Measurements from ENCODE around the gene TUSC2. TPM values are rescaled to one million over a fixed set of nuclear protein-coding genes. Genes with fewer than 3 reads are reported as not detected.

TUSC2 gene, protein sequence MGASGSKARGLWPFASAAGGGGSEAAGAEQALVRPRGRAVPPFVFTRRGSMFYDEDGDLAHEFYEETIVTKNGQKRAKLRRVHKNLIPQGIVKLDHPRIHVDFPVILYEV
- total RNA-seq: 10 to 100 TPM; 10.7 to 20.1 TPM

DNA sequence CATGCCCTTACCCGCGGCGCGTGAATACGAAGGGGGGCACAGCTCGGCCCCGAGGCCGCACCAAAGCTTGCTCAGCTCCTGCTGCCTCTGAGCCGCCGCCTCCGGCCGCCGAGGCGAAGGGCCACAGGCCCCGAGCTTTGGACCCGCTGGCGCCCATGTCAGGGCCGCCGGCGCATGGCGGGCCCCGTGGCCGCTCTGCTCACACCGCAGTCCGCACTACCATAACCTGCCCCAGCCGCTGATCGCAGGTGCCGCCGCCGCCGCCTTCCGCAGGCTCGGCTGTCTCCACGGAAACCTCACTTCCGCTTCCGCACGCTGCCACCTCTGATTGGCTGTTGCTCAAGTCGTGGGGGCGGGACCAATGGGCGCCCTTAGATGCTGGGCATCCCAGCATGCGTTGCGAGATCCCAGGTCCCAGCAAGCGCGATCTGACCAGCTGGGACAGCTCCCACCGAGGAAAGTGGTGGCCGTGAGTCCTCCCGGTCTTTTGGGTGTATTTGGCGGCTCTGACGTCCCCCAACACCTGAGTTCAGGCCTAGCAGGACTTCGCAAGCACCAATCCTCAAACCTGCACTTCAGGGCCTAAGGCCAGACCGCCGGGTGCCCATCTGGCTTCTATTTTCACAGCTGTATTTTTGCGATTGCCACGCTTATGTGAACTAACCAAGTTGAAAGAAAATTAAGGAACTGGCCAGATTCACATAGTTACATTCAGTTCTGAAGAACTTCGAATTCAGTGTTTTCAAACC is at the start of gene TUSC2:
Gene TUSC2, minus strand, starts transcription at position 281 of the 749 bp plus-strand sequence. Its CDS starts 124 bp downstream, at position 157.
- Mint-ChIP-seq H3K9me3 (no peaks in the 10 kb centered on the region), H3K27ac (peak within 1 kb of the TSS; percentile 77 to 91), H3K36me3 (peaks cover 4 to 18% of the 10 kb centered on the region in 2 donors)
- peak; percentile 93 to 96 for ATAC-seq
- DNase-seq (ENCODE audit: low spot score in 2 of 2): peak; percentile 93 to 94

- Mint-ChIP-seq H3K27ac (no peak overlapping the region), H3K9me3 (no peaks in the 10 kb centered on the region), H3K36me3 (no peaks in the 10 kb centered on the region)
- ATAC-seq (peak; percentile 11 to 32), DNase-seq (ENCODE audit: low spot score in 2 of 2) (no peak)
These were observed 47.4 kb upstream of the TUSC2 start for GRCh38 chr3:50375258-50375931.

DNA sequence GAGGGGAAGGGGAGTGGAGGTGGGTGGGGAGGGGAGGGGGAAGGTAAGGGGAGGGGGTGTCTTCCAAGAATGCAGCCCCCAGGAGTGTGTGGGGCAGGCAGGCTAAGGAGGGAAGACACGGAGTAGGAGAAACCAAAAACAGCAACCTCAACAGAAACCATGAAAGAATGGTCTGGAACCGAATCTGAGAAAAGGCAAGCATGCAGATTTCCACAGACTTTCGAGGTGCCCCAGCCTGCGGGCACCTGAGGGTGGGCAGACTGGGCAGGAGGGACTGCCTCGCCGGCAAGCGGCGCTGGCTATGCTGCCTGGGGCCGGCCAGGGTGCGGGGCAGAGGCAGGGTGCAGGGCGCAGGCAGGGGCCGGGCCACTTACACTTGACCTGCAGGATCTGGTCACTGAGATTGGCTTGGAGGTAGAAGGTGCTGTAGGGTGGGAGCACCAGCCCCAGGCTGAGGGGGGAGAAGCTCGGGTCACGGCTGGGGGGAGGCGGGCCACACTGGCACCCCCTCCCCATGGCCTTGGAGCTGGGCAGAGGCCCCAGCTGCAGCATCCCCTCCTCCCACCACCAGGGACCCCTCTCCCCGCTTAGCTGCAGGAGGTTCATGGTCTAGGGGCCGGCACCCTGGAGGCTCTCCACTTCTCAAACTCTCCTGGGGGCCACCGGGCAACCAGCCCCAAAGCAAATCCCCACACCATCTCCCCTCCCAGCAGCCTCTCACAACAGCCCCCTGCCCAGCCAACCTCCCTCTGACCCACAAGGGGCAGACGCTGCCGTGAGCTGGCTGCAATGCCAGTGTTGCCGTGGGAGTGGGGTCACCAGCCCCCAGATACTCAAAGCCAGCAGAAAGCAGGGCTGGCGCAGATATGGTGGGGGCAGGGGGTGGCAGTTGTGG is 46.6 kb upstream of the TUSC2 start:
- no peak for DNase-seq (ENCODE audit: low spot score in 2 of 2)
- Mint-ChIP-seq H3K27ac (no peak overlapping the region), H3K36me3 (no peaks in the 10 kb centered on the region), H3K9me3 (no peaks in the 10 kb centered on the region)
- ATAC-seq: no peak

- no peak for ATAC-seq
- Mint-ChIP-seq H3K27ac (peak overlapping the region in 1 of 2 donors; percentile 82), H3K36me3 (no peaks in the 10 kb centered on the region), H3K9me3 (no peaks in the 10 kb centered on the region)
- DNase-seq (ENCODE audit: low spot score in 2 of 2): no peak
These were observed 45.4 kb upstream of the TUSC2 start for GRCh38 chr3:50373146-50374051.

- H3K36me3 Mint-ChIP-seq: no peaks in the 10 kb centered on the region
- H3K9me3 Mint-ChIP-seq: no peaks in the 10 kb centered on the region
- DNase-seq (ENCODE audit: low spot score in 2 of 2) (no peak), ATAC-seq (peak in 1 of 2 donors; percentile 11)
- H3K27ac Mint-ChIP-seq: peak overlapping the region in 1 of 2 donors; percentile 82
These were observed 44.3 kb upstream of the TUSC2 start for GRCh38 chr3:50372349-50372748.

GRCh38 chr3:50371133-50371685 is 43.2 kb upstream of the TUSC2 start:
- H3K9me3 Mint-ChIP-seq: no peaks in the 10 kb centered on the region
- DNase-seq (ENCODE audit: low spot score in 2 of 2) (no peak), ATAC-seq (no peak)
- no peaks in the 10 kb centered on the region for H3K36me3 Mint-ChIP-seq
- H3K27ac Mint-ChIP-seq: peak overlapping the region in 1 of 2 donors; percentile 45

- peak overlapping the region in 1 of 2 donors; percentile 45 for H3K27ac Mint-ChIP-seq
- no peaks in the 10 kb centered on the region for H3K36me3 Mint-ChIP-seq
- DNase-seq (ENCODE audit: low spot score in 2 of 2) (no peak), ATAC-seq (no peak)
- H3K9me3 Mint-ChIP-seq: no peaks in the 10 kb centered on the region
These were observed 42.6 kb upstream of the TUSC2 start for GRCh38 chr3:50370594-50370993.

DNA sequence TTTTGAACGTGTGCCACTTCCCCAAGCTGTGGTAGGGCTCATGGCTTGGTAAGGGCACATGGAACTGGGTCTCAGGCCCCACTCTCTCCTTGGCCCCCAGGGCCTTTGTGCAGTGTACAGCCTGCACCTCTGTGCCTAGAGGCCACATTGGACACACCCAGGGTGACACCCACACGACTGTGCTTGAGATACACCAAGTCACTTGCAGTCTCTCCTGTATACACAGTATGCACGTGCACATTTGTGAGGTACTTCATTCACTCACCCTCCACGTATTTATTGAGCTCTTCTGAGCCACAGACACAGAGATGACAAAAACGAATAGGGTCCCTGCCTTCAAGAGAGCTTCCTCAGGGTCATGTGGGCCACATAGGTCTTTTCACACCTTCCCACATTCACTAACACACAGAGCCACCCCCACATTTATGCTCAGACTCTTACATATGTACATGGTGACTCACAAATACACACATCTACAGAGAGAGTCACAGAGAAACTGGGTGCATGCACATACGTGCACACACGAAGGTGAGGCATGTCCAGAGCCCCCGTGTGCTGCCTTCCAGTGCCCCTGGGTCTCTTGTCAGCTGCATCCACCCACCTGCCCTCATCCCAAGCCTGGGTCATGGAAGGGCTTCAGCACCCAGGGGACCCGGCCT is 41.1 kb upstream of the TUSC2 start:
- Mint-ChIP-seq H3K9me3 (no peaks in the 10 kb centered on the region), H3K36me3 (no peaks in the 10 kb centered on the region), H3K27ac (no peak overlapping the region)
- DNase-seq (ENCODE audit: low spot score in 2 of 2): no peak
- ATAC-seq: no peak

DNA sequence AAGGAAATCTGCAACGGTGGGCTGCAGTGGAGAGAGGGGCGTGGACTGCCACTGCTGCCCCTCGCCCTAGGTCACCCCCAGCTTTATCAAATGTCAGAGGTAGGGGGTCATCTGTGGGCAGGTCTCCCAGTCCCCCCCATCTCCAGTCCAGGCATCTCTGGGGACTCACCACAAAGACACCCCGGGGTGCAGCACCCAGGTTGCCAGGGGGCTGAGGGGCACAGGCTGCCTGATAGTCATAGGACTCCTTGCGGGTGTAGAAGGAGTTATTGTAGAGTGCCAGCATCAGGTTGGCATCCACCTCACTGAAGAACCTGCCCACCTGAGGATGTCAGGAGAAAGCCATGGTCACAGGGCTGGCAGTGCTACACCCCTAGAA is 37.8 kb upstream of the TUSC2 start:
- ATAC-seq: no peak
- Mint-ChIP-seq H3K36me3 (no peaks in the 10 kb centered on the region), H3K27ac (peak overlapping the region; percentile 72 to 91)

GRCh38 chr3:50365080-50365841 is 37.2 kb upstream of the TUSC2 start:
- no peaks in the 10 kb centered on the region for H3K9me3 Mint-ChIP-seq
- DNase-seq (ENCODE audit: low spot score in 2 of 2): peak; percentile 93
- H3K27ac Mint-ChIP-seq: peak overlapping the region; percentile 72 to 91
- no peaks in the 10 kb centered on the region for H3K36me3 Mint-ChIP-seq
- peak; percentile 97 to 99 for ATAC-seq

More for the DNA sequence above, 37.8 kb upstream of the TUSC2 start:
- no peaks in the 10 kb centered on the region for H3K9me3 Mint-ChIP-seq
- DNase-seq (ENCODE audit: low spot score in 2 of 2): no peak

- ATAC-seq: no peak
- Mint-ChIP-seq H3K27ac (no peak overlapping the region), H3K9me3 (no peaks in the 10 kb centered on the region), H3K36me3 (no peaks in the 10 kb centered on the region)
- no peak for DNase-seq (ENCODE audit: low spot score in 2 of 2)
These were observed 36.6 kb upstream of the TUSC2 start for GRCh38 chr3:50364573-50365079.

DNA sequence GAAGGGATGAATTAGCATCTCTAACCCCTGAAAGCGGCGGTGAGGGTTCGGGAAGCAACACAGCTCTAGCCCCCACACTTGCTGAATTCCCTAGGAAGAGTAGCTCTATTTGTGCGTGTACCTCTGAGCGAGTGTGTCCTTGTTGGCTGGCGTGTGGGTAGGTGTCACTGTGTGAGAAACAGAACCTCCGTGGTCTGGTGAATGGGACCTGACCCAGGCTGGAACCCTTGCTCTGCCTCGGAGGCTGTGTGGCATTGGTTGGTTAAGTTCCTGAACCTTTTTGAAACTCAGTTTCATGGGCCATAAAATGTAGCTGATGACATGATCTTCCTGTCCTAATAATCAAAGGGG is 31.7 kb upstream of the TUSC2 start:
- Mint-ChIP-seq H3K9me3 (no peaks in the 10 kb centered on the region), H3K27ac (peak overlapping the region; percentile 92 to 99), H3K36me3 (peaks cover 12 to 17% of the 10 kb centered on the region in 2 donors)
- peak; percentile 20 for ATAC-seq
- DNase-seq (ENCODE audit: low spot score in 2 of 2): no peak

DNA sequence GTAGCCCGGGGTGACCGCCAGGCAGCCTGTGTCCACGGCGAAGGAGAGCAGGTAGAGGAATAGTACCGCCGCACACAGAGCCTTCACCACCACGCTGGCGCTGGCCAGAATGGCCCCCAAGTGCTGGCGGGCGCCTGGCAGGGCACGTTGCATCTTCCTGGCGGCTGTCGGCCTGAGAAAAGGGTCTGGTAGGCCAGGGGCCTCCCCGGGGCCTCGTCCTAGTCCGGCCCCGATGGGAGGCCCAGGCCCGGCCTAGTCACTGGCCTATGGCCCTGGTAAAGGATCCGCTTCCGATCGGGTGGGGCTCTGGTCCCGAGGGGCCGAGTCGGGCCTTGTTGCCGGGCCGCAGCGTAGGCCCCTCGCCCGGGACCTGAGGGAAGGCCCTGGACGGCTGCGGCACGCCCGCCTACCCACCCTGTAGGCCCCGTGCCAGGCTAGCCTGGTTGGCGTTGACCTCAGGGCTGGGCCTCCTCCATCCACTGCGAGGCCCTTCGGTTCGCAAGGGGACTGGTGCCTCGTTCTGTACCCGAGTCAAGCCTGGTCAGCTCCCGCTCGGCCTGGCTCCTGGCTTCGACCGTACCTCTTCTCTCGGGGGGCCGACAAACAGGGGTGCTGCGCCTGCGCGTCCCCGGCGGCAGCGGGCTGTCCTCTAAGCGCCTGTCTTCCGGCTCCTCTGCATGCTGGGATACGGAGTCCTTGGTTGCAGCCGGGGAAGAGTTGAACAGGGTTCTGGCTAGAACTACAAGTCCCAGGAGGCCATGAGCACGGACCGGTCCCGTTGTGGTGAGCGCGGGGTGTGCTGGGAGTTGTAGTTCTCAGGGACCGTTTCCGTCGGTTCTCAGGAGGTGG is 31.1 kb upstream of the TUSC2 start, which contains the start of gene TMEM115:
Gene TMEM115, minus strand, starts transcription at position 611 of the 849 bp plus-strand sequence. Its CDS starts 458 bp downstream, at position 153.
- H3K9me3 Mint-ChIP-seq: no peaks in the 10 kb centered on the region
- ATAC-seq (peak; percentile 100), DNase-seq (ENCODE audit: low spot score in 2 of 2) (peak; percentile 90 to 95)
- H3K27ac Mint-ChIP-seq: peak within 1 kb of the TSS; percentile 92 to 99
- peaks cover 12 to 17% of the 10 kb centered on the region in 2 donors for H3K36me3 Mint-ChIP-seq
